Hepatocyte (in vitro differentiated cells): ENCODE measurements around the gene OPN3. TPM values are rescaled to one million over a fixed set of nuclear protein-coding genes. Genes with fewer than 3 reads are reported as not detected.

Source experiments
- DNase-seq: peaks from one replicate; pipeline ENCODE4 v3.0.0-alpha.2; 2016; ENCODE audit warnings: low spot score
- H2AFZ ChIP-seq: fragments of 200-600 bp; sonication (generic); 2 replicates; pipeline ENCODE4 v1.6.0; 2016; ENCODE audit warnings: antibody characterized with exemption, mild to moderate bottlenecking
- H3K27ac ChIP-seq: fragments of 200-600 bp; sonication (generic); 2 replicates; pipeline ENCODE4 v1.5.1; 2016; ENCODE audit warnings: mild to moderate bottlenecking
- H3K27me3 ChIP-seq: fragments of 200-600 bp; sonication (generic); 2 replicates; pipeline ENCODE4 v1.6.1; 2016
- H3K36me3 ChIP-seq: fragments of 200-600 bp; sonication (generic); replicated peaks from 2 replicates; pipeline ENCODE4 v1.5.1; 2016; ENCODE audit warnings: low read depth; ENCODE audit not compliant: insufficient read depth
- H3K4me1 ChIP-seq: fragments of 200-600 bp; sonication (generic); 2 replicates; pipeline ENCODE4 v1.5.1; 2016; ENCODE audit warnings: mild to moderate bottlenecking, moderate library complexity; ENCODE audit not compliant: insufficient read depth
- H3K4me2 ChIP-seq: fragments of 200-600 bp; sonication (generic); 2 replicates; pipeline ENCODE4 v1.6.0; 2016
- H3K4me3 ChIP-seq: fragments of 200-600 bp; sonication (generic); 2 replicates; pipeline ENCODE4 v1.5.1; 2016; ENCODE audit warnings: mild to moderate bottlenecking
- H3K79me2 ChIP-seq: fragments of 200-600 bp; sonication (generic); 2 replicates; pipeline ENCODE4 v1.6.0; 2017; ENCODE audit warnings: mild to moderate bottlenecking
- H3K9me2 ChIP-seq: fragments of 200-600 bp; sonication (generic); replicated peaks from 2 replicates; pipeline ENCODE4 v1.6.0; 2017; ENCODE audit warnings: mild to moderate bottlenecking; ENCODE audit not compliant: insufficient read depth
- H3K9me3 ChIP-seq: fragments of 200-600 bp; sonication (generic); 2 replicates; pipeline ENCODE4 v1.5.1; 2016; ENCODE audit warnings: low read depth, mild to moderate bottlenecking
- H4K20me1 ChIP-seq: fragments of 200-600 bp; sonication (generic); 2 replicates; pipeline ENCODE4 v1.6.0; 2016; ENCODE audit warnings: mild to moderate bottlenecking; ENCODE audit not compliant: insufficient read depth, poor library complexity, severe bottlenecking
- EZH2 ChIP-seq: fragments of 200-600 bp; sonication (generic); IDR thresholded peaks from 2 replicates; pipeline ENCODE4 v1.6.1; 2016; ENCODE audit warnings: antibody characterized with exemption, mild to moderate bottlenecking, borderline replicate concordance
- EZH2phosphoT487 ChIP-seq: fragments of 200-600 bp; sonication (generic); IDR thresholded peaks from one replicate; pipeline ENCODE4 v1.6.1; 2018; ENCODE audit warnings: antibody characterized with exemption, mild to moderate bottlenecking, low read depth, moderate library complexity; ENCODE audit not compliant: unreplicated experiment, severe bottlenecking
- WGBS: methylation state at CpG from one replicate; pipeline ENCODE4 v1.1.6; 2016; ENCODE audit warnings: low lambda C conversion rate; ENCODE audit errors: missing lambda C conversion rate; 5-methylcytosine and 5-hydroxymethylcytosine counted together
- polyA plus RNA-seq: library from polyadenylated mRNA; unstranded; fragments of >200 nt; fragmentation: Nextera tagmentation; extraction: Ambion mirVana; gene quantifications from 2 replicates; pipeline ENCODE4 v1.2.1, GENCODE V29; 2016
- total RNA-seq: library from RNA; depleted of rRNA; stranded (reverse); fragments of >200 nt; gene quantifications from 2 replicates; pipeline ENCODE4 v1.2.3, GENCODE V29; 2014
- TF ChIP-seq, protein P1 (sequence below): fragments of 200-600 bp; sonication (generic); IDR thresholded peaks from 2 replicates; pipeline ENCODE4 v1.5.1; 2016; ENCODE audit warnings: antibody characterized with exemption, mild to moderate bottlenecking; ENCODE audit not compliant: poor library complexity

The OPN3 gene
- total and polyA plus RNA-seq, 2 experiments from 2014 or later, result 40.0 to 75.8 TPM

DNA sequence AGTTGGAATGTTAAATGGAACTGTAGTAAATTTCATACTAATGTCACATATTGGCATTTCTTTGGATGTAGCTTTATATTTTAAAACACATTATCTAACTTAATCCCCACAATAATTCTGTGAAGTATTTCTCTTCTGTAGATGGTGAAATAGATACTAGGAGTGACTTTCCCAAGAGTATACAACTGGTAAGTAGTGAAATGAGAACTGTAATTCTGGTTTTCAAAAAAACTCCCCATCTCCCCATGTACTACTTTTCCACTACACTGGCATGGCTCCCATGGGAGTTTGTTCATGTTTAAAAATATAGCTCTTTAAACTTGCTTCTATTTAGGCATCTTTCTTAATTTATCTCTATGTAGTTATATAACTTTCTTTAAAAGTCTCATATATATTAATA is 10.2 kb downstream of the OPN3 start:
- Histone ChIP-seq H3K4me3 (no peak overlapping the region), H4K20me1 (no peaks in the 10 kb centered on the region), H3K4me2 (no peak overlapping the region), H3K79me2 (peaks cover 2% of the 10 kb centered on the region), H2AFZ (no peak overlapping the region), H3K4me1 (no peaks in the 10 kb centered on the region), H3K27ac (no peak overlapping the region), H3K36me3 (no peaks in the 10 kb centered on the region), H3K9me3 (no peaks in the 10 kb centered on the region), H3K9me2 (no peaks in the 10 kb centered on the region), H3K27me3 (no peaks in the 10 kb centered on the region)
- DNase-seq, result no peak
- TF ChIP-seq EZH2, result no peak
- TF ChIP-seq, protein P1, sequence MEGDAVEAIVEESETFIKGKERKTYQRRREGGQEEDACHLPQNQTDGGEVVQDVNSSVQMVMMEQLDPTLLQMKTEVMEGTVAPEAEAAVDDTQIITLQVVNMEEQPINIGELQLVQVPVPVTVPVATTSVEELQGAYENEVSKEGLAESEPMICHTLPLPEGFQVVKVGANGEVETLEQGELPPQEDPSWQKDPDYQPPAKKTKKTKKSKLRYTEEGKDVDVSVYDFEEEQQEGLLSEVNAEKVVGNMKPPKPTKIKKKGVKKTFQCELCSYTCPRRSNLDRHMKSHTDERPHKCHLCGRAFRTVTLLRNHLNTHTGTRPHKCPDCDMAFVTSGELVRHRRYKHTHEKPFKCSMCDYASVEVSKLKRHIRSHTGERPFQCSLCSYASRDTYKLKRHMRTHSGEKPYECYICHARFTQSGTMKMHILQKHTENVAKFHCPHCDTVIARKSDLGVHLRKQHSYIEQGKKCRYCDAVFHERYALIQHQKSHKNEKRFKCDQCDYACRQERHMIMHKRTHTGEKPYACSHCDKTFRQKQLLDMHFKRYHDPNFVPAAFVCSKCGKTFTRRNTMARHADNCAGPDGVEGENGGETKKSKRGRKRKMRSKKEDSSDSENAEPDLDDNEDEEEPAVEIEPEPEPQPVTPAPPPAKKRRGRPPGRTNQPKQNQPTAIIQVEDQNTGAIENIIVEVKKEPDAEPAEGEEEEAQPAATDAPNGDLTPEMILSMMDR, result no peak
- TF ChIP-seq EZH2phosphoT487, result no peak

DNA sequence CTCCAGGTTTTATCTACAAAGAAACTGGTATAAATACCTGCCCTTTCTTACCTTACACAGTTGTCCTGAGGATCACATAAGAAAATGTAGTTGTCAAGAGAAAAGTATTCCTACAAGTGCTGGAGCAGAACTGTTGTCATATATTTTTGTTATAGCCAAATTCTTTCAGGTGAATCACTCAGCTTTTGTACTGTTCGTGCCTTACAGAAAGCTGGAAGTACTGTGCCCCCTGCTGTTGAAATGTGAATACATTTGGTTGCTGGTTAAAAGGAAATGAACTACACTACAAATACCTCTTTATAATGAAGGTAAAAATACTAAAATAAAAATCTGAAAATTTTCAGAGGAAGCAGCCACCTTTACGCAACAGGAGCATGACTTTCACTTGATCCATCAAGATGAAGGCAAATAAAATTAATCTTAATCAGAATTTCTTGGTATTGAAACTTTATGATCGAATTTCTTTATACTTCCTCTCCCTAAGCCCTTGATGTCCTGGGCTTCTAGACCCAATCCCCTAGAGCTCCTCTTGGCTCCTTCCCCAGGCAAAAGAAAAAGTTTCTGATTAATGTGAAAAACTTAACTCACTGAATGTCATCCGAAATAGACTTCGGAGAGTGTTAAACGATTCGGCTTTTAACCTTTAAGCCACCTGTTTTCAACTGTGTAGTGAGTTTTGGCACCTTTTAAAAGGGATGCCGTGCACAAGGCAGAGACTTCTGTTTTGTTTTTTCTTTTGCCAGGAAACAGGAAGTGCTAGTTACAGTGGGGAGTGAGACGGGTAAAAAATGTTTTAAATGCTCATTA is 12.5 kb downstream of the OPN3 start:
- Histone ChIP-seq H3K79me2 (no peaks in the 10 kb centered on the region), H3K9me2 (no peaks in the 10 kb centered on the region), H4K20me1 (no peaks in the 10 kb centered on the region), H3K4me2 (no peak overlapping the region), H3K27me3 (no peaks in the 10 kb centered on the region), H3K27ac (no peak overlapping the region), H2AFZ (no peak overlapping the region), H3K9me3 (no peaks in the 10 kb centered on the region), H3K4me3 (no peak overlapping the region), H3K4me1 (no peaks in the 10 kb centered on the region), H3K36me3 (no peaks in the 10 kb centered on the region)
- WGBS, result 84% methylated on average over 9 of the region's 9 CpGs
- TF ChIP-seq EZH2phosphoT487, result no peak
- TF ChIP-seq, protein P1, result peak; percentile 62
- DNase-seq, result peak; percentile 67

DNA sequence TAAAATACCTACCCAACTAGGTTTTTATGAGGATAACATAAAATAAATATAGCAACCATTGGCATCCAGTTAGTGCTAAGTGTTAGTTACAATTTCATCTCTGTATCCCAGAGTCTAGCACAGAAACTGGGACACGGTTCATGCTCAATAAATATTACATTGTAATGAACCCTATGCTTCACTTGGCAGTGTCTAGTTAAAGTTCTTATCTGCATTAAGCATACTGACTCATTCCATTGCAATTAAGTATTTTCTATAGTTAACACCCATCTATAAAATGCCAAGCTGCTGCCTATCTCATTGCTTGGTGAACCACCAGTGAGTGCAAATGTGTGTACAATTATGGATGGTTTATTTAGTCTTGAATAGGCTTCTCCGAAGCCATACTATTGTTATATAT is 15.2 kb downstream of the OPN3 start:
- Histone ChIP-seq H3K36me3 (no peaks in the 10 kb centered on the region), H3K4me3 (no peak overlapping the region), H3K9me3 (no peaks in the 10 kb centered on the region), H3K4me1 (no peaks in the 10 kb centered on the region), H4K20me1 (no peaks in the 10 kb centered on the region), H2AFZ (no peak overlapping the region), H3K27me3 (no peaks in the 10 kb centered on the region), H3K4me2 (no peak overlapping the region), H3K9me2 (no peaks in the 10 kb centered on the region), H3K27ac (no peak overlapping the region), H3K79me2 (no peaks in the 10 kb centered on the region)
- WGBS, result 90% methylated on average over 2 of the region's 2 CpGs
- no peak for DNase-seq
- TF ChIP-seq, protein P1, result no peak
- TF ChIP-seq EZH2phosphoT487, result no peak
- no peak for TF ChIP-seq EZH2
